ENCODE measurements around the gene IFRD2. TPM values are rescaled to one million over a fixed set of nuclear protein-coding genes. Genes with fewer than 3 reads are reported as not detected.

Gene IFRD2
- total RNA-seq, 1 donor from 2014 or later: 77.0 TPM

GRCh38 chr3:50278123-50278879, 13.9 kb downstream of the IFRD2 start:
- intact Hi-C loops (cut with DNase I): no loop called here
- TF ChIP-seq CTCF (IDR thresholded peaks at IDR 0.05): no peak
- Histone ChIP-seq H3K9me3 (no peaks in the 10 kb centered on the region), H3K27me3 (peaks cover 7% of the 10 kb centered on the region), H3K4me1 (peaks cover 14% of the 10 kb centered on the region), H3K27ac (no peak overlapping the region), H3K36me3 (no peaks in the 10 kb centered on the region), H3K4me3 (no peak overlapping the region)
- no peak for DNase-seq
- ATAC-seq: no peak

GRCh38 chr3:50276762-50277101, 15.5 kb downstream of the IFRD2 start:
- Histone ChIP-seq H3K4me1 (peaks cover 21% of the 10 kb centered on the region), H3K4me3 (no peak overlapping the region), H3K9me3 (no peaks in the 10 kb centered on the region), H3K27ac (no peak overlapping the region), H3K36me3 (no peaks in the 10 kb centered on the region), H3K27me3 (peaks cover 7% of the 10 kb centered on the region)
- DNase-seq: no peak
- no peak for ATAC-seq
- intact Hi-C loops (cut with DNase I): no loop called here
- no peak for TF ChIP-seq CTCF (IDR thresholded peaks at IDR 0.05)

GRCh38 chr3:50275996-50276761, 16.1 kb downstream of the IFRD2 start:
- intact Hi-C loops (cut with DNase I): no loop called here
- TF ChIP-seq CTCF (IDR thresholded peaks at IDR 0.05): no peak

GRCh38 chr3:50275141-50275995, 16.9 kb downstream of the IFRD2 start:
- Histone ChIP-seq H3K27ac (no peak overlapping the region), H3K9me3 (no peaks in the 10 kb centered on the region), H3K4me1 (peaks cover 21% of the 10 kb centered on the region), H3K4me3 (no peak overlapping the region), H3K27me3 (peaks cover 7% of the 10 kb centered on the region), H3K36me3 (no peaks in the 10 kb centered on the region)
- TF ChIP-seq CTCF (IDR thresholded peaks at IDR 0.05): no peak
- DNase-seq: no peak
- intact Hi-C loops (cut with DNase I): no loop called here
- ATAC-seq: no peak

More at GRCh38 chr3:50275996-50276761, 16.1 kb downstream of the IFRD2 start:
- Histone ChIP-seq H3K4me1 (peaks cover 21% of the 10 kb centered on the region), H3K27ac (no peak overlapping the region), H3K27me3 (peaks cover 7% of the 10 kb centered on the region), H3K36me3 (no peaks in the 10 kb centered on the region), H3K9me3 (no peaks in the 10 kb centered on the region), H3K4me3 (no peak overlapping the region)
- ATAC-seq: no peak
- DNase-seq: no peak

GRCh38 chr3:50274371-50275104, 17.7 kb downstream of the IFRD2 start:
- H3K27me3 ChIP-seq: peaks cover 7% of the 10 kb centered on the region
- no peaks in the 10 kb centered on the region for H3K9me3 ChIP-seq
- H3K4me1 ChIP-seq: peaks cover 21% of the 10 kb centered on the region
- H3K4me3 ChIP-seq: no peak overlapping the region
- ATAC-seq (peak; percentile 57), DNase-seq (peak; percentile 86)
- H3K27ac ChIP-seq: peak overlapping the region; percentile 3
- no peaks in the 10 kb centered on the region for H3K36me3 ChIP-seq
- intact Hi-C loops (cut with DNase I): loop anchor here (5.0 kb wide), 2 partner anchors 47 to 82 kb away; partner anchors contain the start of gene GNAT1
- TF ChIP-seq CTCF (IDR thresholded peaks at IDR 0.05): peak; percentile 69

All from upper lobe of right lung (tissue), 1 donor.